Loucy (cell line): ENCODE data around the gene FOXO3.

Experiments
- EZH2phosphoT487 ChIP-seq: fragments of 200-600 bp; IDR thresholded peaks from 2 replicates; pipeline ENCODE4 v1.6.1; 2018; ENCODE audit warnings: antibody characterized with exemption, mild to moderate bottlenecking, moderate library complexity, borderline replicate concordance
- TF ChIP-seq, protein P1 (sequence below): fragments of 200-600 bp; sonication (generic); conservative IDR thresholded peaks from 2 replicates; pipeline ENCODE4 v1.5.1; 2014; ENCODE audit warnings: mild to moderate bottlenecking, antibody characterized with exemption, low read length

DNA sequence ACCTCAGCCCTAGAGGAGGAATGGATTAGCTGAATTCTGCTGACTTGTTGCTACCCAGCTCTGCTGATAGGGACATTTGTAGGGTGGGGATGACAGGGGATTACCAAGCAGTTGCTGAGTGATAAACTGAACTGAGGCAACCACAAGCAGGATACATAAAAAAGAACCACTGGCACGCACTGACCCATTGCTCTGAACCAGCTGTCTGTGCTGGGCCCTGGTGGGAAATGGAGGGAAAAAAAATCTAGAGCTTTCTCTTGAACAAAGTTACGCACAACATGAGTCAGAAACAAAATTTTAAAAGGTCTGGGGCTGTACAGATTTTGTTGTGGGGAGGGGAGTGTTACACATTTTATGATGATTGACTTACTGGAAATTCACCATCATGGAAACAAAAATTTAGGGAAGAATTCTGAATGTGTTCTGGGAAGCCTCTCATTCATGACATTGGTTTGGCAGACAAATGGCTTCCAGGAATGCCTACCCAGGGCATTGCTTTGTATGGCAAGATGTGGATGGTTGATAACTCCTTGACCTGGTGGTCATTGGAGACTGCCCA lies 37.7 kb downstream of the FOXO3 start:
- TF ChIP-seq EZH2phosphoT487, result no peak
- TF ChIP-seq, protein P1, sequence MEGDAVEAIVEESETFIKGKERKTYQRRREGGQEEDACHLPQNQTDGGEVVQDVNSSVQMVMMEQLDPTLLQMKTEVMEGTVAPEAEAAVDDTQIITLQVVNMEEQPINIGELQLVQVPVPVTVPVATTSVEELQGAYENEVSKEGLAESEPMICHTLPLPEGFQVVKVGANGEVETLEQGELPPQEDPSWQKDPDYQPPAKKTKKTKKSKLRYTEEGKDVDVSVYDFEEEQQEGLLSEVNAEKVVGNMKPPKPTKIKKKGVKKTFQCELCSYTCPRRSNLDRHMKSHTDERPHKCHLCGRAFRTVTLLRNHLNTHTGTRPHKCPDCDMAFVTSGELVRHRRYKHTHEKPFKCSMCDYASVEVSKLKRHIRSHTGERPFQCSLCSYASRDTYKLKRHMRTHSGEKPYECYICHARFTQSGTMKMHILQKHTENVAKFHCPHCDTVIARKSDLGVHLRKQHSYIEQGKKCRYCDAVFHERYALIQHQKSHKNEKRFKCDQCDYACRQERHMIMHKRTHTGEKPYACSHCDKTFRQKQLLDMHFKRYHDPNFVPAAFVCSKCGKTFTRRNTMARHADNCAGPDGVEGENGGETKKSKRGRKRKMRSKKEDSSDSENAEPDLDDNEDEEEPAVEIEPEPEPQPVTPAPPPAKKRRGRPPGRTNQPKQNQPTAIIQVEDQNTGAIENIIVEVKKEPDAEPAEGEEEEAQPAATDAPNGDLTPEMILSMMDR, result no peak
